ENCODE data around the gene AFF4. TPM values are rescaled to one million over a fixed set of nuclear protein-coding genes. Genes with fewer than 3 reads are reported as not detected.
A peak's percentile ranks its signal among the peaks of the same experiment; 100 is the strongest.

Gene AFF4
- total RNA-seq, 1 donor from 2014 or later, result 88.6 TPM

GRCh38 chr5:132836852-132837251 lies 126.6 kb downstream of the AFF4 start:
- ATAC-seq (no peak), DNase-seq (ENCODE audit: low spot score) (no peak)
- intact Hi-C loops (cut with DNase I), result no loop called here

GRCh38 chr5:132834057-132834456 lies 129.4 kb downstream of the AFF4 start:
- DNase-seq (ENCODE audit: low spot score) (no peak), ATAC-seq (no peak)
- intact Hi-C loops (cut with DNase I), result no loop called here

GRCh38 chr5:132832612-132833011 lies 130.8 kb downstream of the AFF4 start:
- no peak for ATAC-seq
- intact Hi-C loops (cut with DNase I), result no loop called here
- no peak for DNase-seq (ENCODE audit: low spot score)

- intact Hi-C loops (cut with DNase I), result no loop called here
- no peak for DNase-seq (ENCODE audit: low spot score)
- ATAC-seq, result no peak
These were observed 132.2 kb downstream of the AFF4 start for GRCh38 chr5:132831095-132831860.

GRCh38 chr5:132830436-132831094 lies 132.9 kb downstream of the AFF4 start, which contains the start of gene SHROOM1:
TSS of gene SHROOM1 (minus strand) at chr5:132830647. CDS start at chr5:132826140, 4,507 bp downstream.
- intact Hi-C loops (cut with DNase I), result no loop called here
- DNase-seq (ENCODE audit: low spot score) (peak; percentile 81), ATAC-seq (peak; percentile 74)

- intact Hi-C loops (cut with DNase I), result no loop called here
- peak; percentile 87 for DNase-seq (ENCODE audit: low spot score)
- peak; percentile 90 for ATAC-seq
These were observed 133.5 kb downstream of the AFF4 start for GRCh38 chr5:132829742-132830435.

GRCh38 chr5:132828846-132829494 lies 134.5 kb downstream of the AFF4 start:
- intact Hi-C loops (cut with DNase I), result no loop called here
- no peak for DNase-seq (ENCODE audit: low spot score)
- ATAC-seq, result no peak

GRCh38 chr5:132827943-132828673 lies 135.3 kb downstream of the AFF4 start:
- no peak for DNase-seq (ENCODE audit: low spot score)
- ATAC-seq, result no peak
- intact Hi-C loops (cut with DNase I), result no loop called here

- intact Hi-C loops (cut with DNase I), result no loop called here
- ATAC-seq (no peak), DNase-seq (ENCODE audit: low spot score) (no peak)
These were observed 136.9 kb downstream of the AFF4 start for GRCh38 chr5:132826424-132827082.

GRCh38 chr5:132825834-132826391 lies 137.5 kb downstream of the AFF4 start:
- intact Hi-C loops (cut with DNase I), result no loop called here

More at GRCh38 chr5:132825834-132826391, 137.5 kb downstream of the AFF4 start:
- no peak for ATAC-seq
- no peak for DNase-seq (ENCODE audit: low spot score)

Other genes starting within 250 kb of the AFF4 start
- 20.7 TPM for gene KIF3A, start 226.1 kb downstream of the AFF4 start, total RNA-seq
- gene CCNI2, start 216.2 kb downstream of the AFF4 start, total RNA-seq, result 0.36 TPM
- 59.3 TPM for gene SEPTIN8, start 186.4 kb downstream of the AFF4 start, total RNA-seq
- 2.5 TPM for gene SOWAHA, start 150.3 kb downstream of the AFF4 start, total RNA-seq
- 33.3 TPM for gene SHROOM1, start 133.0 kb downstream of the AFF4 start, total RNA-seq
- gene GDF9, start 97.2 kb downstream of the AFF4 start, total RNA-seq, result 0.40 TPM
- 187 TPM for gene UQCRQ, start 97.0 kb downstream of the AFF4 start, total RNA-seq
- 2.9 TPM for gene LEAP2, start 90.0 kb downstream of the AFF4 start, total RNA-seq
- 15.0 TPM for gene ZCCHC10, start 62.9 kb upstream of the AFF4 start, total RNA-seq
- gene HSPA4, start 88.4 kb upstream of the AFF4 start, total RNA-seq, result 65.0 TPM

Measured in sciatic nerve (tissue), 2 donors.